D721Med (cell line): ENCODE results near the gene TREML4.
"Not testable (repeated sequence)": the region's sequence is repeated elsewhere in the genome, so short reads cannot be mapped to it uniquely, and the experiment has no call there.

Experiments used
- DNase-seq: peaks from one replicate; pipeline ENCODE4 v3.0.0; 2011; ENCODE audit warnings: low spot score; ENCODE audit not compliant: insufficient read length
- FAIRE-seq: peaks from 2 replicates; lab custom pipeline; 2011; peaks lifted over from hg19 to GRCh38; lab: Jason Lieb, UNC
- TF ChIP-seq, protein P1 (sequence below): IDR thresholded peaks from 2 replicates; pipeline ENCODE4 v1.5.1; 2012; ENCODE audit warnings: mild to moderate bottlenecking, control low read depth; ENCODE audit not compliant: insufficient read depth; ENCODE audit errors: missing control alignments

Gene TREML4

DNA sequence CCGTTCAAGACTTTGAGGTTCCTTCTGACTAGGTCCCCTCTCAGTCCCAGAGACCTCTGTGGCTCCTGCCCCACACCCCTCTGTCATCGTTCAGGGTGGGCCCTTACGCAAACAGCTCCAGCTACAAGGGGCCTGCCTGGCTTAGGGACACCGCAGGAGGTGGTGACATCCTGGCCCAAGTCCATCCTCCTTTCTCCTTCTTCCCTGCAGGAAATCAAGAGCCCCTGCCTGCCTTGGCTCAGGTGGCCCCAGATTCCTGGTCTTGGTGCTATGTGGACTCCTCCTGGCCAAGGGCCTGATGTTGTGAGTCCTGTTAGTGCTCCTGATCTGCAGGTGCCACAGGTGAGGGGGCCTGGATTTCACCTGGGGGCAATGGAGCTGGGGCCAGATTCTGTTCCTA is 8.1 kb downstream of the TREML4 start:
- TF ChIP-seq, protein P1, sequence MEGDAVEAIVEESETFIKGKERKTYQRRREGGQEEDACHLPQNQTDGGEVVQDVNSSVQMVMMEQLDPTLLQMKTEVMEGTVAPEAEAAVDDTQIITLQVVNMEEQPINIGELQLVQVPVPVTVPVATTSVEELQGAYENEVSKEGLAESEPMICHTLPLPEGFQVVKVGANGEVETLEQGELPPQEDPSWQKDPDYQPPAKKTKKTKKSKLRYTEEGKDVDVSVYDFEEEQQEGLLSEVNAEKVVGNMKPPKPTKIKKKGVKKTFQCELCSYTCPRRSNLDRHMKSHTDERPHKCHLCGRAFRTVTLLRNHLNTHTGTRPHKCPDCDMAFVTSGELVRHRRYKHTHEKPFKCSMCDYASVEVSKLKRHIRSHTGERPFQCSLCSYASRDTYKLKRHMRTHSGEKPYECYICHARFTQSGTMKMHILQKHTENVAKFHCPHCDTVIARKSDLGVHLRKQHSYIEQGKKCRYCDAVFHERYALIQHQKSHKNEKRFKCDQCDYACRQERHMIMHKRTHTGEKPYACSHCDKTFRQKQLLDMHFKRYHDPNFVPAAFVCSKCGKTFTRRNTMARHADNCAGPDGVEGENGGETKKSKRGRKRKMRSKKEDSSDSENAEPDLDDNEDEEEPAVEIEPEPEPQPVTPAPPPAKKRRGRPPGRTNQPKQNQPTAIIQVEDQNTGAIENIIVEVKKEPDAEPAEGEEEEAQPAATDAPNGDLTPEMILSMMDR, result no peak
- no peak for FAIRE-seq
- no peak for DNase-seq

DNA sequence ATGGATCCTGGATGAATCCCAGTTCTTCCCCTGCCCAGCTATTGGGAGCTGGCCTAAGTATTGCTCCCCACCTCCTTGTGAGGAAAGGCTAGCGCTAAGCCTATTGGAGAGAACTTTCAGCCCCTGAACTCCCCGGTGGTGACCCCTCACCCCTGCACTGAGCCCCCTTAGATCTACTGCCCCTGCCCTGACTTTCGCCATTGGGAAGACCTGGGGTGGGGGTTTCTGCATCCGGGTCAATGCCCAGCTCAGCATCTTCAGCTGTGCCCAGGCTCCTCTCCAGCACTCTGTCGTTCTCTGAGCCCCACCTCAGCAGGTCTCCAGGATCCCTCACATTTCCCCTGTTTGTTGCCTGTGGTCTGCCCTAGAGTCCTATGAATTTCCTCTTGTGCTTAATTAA is 9.0 kb downstream of the TREML4 start:
- FAIRE-seq, result no peak
- TF ChIP-seq, protein P1, result no peak
- DNase-seq, result no peak

DNA sequence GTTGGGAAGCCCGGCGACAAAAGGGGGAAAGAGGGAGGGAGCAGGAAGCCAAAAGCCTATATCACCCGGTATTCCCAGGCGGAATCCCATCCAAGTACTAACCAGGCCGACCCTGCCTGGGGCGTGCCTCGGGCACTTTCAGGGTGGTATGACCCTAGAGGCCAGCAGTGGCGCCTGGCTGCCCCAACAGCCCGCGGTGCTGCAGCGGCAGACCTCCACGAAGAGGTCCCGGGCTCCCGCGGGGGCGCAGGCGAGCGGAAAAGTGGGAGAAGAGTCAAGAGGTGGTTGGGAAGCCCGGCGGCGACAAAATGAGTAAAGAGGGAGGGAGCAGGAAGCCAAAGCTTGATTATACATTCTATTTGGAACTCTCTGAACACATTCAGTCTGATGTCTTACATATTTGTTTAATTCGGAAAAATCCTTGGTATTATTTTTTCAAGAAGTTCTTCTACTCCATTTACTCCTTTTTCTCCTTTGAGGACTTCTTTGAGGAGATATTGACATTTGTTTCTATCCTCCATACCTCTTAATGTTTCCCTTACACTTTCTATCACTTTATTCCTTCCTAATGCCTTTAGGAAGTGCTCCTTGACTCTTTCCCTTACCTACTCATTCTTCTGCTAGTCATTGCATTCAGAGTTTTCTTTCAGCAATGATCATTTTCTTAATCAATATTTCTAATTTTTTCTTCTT is 11.5 kb downstream of the TREML4 start:
- FAIRE-seq, result no peak
- DNase-seq, result no peak
- TF ChIP-seq, protein P1, result no peak

DNA sequence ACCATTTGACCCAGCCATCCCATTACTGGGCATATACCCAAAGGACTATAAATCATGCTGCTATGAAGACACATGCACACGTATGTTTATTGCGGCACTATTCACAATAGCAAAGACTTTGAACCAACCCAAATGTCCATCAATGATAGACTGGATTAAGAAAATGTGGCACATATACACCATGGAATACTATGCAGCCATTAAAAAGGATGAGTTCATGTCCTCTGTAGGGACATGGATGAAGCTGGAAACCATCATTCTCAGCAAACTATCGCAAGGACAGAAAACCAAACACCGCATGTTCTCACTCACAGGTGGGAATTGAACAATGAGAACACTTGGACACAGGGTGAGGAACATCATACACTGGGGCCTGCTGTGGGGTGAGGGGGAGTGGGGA is 18.4 kb downstream of the TREML4 start:
- not testable (repeated sequence) for DNase-seq, FAIRE-seq

DNA sequence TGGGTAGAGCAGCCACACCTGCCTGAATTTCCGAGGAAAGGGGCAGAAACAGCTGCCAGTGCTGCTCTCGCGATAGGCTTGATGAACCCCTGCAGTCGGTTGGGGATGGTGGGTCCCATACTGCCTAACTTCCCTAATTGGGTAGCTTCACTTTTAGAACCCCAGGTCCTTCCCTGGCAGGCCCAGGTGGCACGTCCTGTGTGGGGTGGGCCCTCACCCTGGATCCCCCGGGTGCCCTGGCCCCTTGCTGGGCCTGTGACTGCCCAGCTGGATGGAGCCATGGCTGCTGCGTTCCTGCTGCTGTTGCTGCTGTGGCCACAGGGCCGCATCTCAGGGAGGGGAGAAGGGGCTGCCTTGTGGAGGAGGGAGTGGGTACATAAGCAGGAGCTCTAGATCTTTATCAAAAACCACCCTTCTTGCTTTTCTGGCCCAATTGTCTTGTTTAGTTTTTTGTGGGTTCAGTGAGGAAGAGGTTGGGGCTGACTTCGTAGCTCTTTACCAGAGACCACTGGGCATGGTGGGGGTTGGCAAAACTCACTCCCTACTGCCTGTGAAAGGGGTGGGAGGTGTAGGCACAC is 19.2 kb downstream of the TREML4 start:
- DNase-seq (no peak), FAIRE-seq (no peak)
- TF ChIP-seq, protein P1, result no peak

DNA sequence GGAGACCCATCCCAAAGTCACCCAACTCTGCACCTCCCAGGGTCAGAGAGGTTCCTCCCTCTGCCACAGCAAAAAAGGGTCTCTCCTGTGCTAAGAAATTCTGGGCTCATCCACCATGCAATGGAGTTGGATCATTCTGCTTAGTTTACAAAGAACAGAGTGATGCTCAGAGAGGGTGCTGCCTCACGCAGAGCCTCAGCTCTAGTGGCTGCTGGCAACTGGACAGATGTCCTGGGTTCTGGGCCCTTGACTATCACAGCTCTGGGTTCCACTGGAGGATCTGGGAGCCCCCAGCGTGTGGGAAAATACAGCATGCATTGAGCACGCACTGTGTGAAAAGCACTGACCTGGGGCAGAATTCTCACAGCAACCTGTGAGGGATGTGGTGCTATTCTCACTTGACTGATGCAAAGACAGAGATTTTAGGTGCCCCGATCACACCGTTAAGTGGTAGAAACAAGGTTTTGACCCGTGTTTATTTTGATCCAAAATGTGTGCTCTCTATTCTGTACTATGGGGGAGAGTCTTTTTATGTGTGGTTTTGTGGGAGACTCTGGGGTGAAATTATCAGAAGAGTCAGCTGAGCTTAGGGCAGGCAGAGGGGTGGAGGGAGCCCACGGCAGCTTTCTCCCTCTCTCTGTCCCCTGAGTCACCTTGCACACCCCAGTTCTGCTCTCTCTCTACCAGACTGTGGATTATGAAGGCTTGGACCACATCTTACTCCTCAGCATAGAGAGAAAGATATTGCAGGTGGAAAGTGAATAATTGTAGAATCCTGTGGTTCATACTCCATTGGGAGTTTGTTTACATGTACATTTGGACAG is 19.9 kb downstream of the TREML4 start:
- no peak for FAIRE-seq

More for the DNA sequence above, 19.9 kb downstream of the TREML4 start:
- TF ChIP-seq, protein P1, result no peak
- DNase-seq, result no peak
